Measurements from ENCODE around the gene PON1.

DNA sequence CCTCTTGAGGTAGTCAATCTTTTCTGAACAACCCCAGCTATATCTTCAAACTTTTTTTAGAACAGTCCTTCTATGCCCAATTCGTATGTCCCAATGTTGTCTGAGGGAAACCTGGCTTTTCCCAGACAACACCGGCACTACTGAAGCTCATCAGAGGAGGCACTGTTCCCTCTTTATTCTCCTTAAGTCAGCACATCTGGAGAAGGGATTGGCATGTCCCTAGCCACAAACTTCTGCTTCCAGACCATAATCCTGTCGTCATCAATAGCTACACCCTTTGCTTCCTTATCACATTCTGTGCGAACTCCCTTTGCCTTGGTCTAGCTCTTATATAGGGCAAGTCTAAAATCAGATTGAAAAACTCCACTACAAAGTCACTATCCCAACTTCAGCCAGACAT lies 49.0 kb upstream of the PON1 start:
- TF ChIP-seq, protein P1, sequence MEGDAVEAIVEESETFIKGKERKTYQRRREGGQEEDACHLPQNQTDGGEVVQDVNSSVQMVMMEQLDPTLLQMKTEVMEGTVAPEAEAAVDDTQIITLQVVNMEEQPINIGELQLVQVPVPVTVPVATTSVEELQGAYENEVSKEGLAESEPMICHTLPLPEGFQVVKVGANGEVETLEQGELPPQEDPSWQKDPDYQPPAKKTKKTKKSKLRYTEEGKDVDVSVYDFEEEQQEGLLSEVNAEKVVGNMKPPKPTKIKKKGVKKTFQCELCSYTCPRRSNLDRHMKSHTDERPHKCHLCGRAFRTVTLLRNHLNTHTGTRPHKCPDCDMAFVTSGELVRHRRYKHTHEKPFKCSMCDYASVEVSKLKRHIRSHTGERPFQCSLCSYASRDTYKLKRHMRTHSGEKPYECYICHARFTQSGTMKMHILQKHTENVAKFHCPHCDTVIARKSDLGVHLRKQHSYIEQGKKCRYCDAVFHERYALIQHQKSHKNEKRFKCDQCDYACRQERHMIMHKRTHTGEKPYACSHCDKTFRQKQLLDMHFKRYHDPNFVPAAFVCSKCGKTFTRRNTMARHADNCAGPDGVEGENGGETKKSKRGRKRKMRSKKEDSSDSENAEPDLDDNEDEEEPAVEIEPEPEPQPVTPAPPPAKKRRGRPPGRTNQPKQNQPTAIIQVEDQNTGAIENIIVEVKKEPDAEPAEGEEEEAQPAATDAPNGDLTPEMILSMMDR (IDR thresholded peaks at IDR 0.05 in 4 of 5, conservative IDR thresholded peaks at IDR 0.05 in 1 of 5) = no peak
- no peak for TF ChIP-seq POLR2A (IDR thresholded peaks at IDR 0.05)

All from gastrocnemius medialis (tissue), 4 donors.